ENCODE measurements around the gene GSTM2.

GSTM2 gene

DNA sequence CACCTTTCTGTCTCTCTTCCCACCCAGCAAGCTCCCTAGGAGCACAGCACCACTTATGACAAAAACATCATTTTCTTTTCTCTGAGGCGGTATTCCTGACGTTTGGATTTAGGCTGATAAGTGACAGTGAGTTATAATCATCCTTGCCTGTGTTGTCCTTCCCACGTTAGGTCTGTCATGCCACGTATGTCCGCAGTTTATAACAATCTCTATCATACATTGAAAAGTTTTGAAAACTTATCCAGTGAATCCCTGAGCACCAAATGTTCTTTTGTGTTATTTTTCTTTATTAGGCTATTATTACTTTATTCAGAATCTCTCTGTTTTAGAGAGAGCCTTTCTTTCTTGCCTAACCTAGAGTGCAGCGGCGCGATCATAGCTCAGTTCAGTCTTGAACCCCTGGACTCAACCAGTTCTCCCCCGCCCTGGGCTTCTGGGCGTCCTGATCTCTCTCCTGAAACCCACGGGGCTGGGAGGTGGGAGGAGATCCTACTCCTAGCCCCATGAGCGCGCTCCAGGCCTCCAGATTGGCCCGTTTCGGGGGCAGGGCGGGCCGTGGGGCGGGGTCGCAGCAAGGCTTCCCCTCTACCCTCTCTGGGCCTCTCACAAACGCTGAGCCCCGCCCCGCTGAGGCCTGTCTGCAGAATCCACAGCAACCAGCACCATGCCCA, at the start of gene GSTM2:
TSS of gene GSTM2 (plus strand) at position 606 of the 671 bp plus-strand sequence. CDS start at position 665, 59 bp downstream.
- peak; percentile 58 for DNase-seq

- DNase-seq: no peak
Measured at GRCh38 chr1:109618661-109619575, 48.9 kb upstream of the GSTM2 start.

- peak; percentile 70 for DNase-seq
Measured at GRCh38 chr1:109619576-109620400, 48.1 kb upstream of the GSTM2 start, which contains the start of the genes AMPD2 and GNAT2. Gene AMPD2, plus strand, starts transcription at chr1:109619837. Its CDS starts 1,339 bp downstream, at chr1:109621176. Gene GNAT2, minus strand, starts transcription at chr1:109619616. Its CDS starts 6,746 bp downstream, at chr1:109612870.

GRCh38 chr1:109620401-109620791, 47.5 kb upstream of the GSTM2 start:
- DNase-seq: no peak

GRCh38 chr1:109620841-109621286, 47.0 kb upstream of the GSTM2 start:
- peak; percentile 95 for DNase-seq

GRCh38 chr1:109621379-109622136, 46.3 kb upstream of the GSTM2 start:
- no peak for DNase-seq

DNA sequence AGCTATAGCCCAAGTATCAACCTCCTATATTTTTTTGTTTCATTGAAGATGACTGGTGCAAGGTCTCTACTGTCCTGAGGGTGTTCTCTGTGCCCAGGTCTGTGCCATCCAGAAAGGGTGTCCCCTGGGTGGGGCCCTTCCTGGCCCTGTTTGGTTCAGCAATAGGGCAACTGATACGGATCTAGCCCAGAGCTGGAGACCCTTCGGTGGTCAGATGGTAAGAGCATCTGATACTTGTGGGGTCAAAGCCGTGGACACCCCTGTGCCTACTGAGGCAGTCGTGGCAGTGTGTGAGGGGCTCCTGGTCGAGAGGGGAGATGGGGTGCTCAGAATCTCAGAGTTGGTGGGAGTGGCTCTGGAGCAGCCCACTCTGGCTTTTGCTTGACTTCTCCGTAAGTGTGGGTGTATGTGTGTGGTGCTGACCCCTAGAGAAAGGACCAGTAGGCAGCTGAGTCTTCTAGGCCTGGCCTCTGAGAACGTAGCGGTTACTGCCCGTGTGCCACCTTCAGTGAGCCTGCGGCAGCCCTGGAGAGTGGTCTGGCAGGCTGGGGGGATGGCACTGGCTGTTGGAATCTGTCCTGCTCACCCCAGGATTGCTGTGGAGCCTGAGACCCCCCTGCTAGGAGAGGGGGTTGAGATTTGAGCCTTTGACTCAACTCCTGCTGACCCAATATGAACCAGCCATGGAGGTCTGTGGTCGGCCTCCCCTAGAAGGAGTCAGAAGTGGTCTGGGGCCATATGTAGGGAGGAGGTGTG, 45.5 kb upstream of the GSTM2 start:
- DNase-seq: no peak

- no peak for DNase-seq
Measured at GRCh38 chr1:109622895-109623294, 45.0 kb upstream of the GSTM2 start.

GRCh38 chr1:109623601-109624161, 44.2 kb upstream of the GSTM2 start:
- no peak for DNase-seq

DNA sequence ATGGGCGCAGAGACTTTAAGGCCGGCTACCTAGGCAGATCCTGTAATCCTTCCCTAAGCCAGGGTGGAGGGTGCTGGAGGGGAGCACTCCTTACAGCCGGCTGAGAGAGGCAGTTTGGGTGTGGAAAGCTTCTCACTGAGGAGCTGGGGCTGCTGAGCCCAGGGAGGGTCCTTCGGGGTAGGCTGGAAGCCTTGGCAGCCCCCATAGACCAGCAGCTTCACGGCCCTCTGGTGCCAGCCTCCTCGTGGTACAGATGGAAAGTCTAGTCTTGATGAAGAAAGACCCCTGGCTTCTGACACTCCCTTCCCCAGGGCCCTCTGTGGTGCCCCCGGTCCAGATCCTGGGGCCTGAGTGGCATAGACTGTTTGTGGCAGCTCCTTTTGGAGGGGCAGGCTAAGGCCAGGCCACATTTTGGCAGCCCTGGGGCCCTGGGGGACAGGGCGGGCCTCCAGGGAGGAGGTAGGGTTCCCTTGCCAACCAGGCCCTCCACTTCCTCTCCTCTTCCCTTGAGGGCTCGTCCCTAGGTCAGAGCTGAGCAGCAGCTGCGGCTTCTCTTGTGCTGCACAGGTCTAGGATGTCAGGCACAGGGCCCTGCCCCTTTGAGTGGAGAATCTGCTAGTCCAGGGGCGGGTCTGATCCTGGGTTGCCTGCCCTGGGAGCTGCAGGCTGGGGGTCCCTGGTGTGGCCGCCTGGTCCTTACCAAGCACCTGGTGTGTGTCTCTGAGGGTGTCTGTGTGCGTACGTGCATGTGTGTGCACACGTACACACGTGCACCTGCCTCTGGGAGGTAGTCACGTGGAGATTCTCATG, 43.5 kb upstream of the GSTM2 start:
- no peak for DNase-seq

DNA sequence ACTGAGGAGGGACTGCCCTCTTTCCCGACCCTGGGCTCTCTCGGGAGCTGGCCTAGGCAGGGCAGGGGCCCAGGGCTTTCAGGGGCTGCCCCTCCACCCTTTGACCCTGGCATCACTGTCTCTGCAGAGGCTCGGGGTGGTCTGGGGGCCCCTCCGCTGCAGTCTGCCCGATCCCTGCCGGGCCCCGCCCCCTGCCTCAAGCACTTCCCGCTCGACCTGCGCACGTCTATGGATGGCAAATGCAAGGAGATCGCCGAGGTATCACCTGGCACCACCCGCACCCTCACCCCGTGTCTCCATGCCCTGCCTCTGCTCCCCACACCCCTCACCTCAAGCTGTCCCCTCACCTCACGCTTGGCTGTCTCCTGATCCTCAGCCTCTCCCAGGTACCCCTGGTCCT, 42.7 kb upstream of the GSTM2 start:
- no peak for DNase-seq

GRCh38 chr1:109625601-109626560, 42.0 kb upstream of the GSTM2 start:
- DNase-seq: no peak

- no peak for DNase-seq
Measured at GRCh38 chr1:109626682-109627408, 41.0 kb upstream of the GSTM2 start.

DNA sequence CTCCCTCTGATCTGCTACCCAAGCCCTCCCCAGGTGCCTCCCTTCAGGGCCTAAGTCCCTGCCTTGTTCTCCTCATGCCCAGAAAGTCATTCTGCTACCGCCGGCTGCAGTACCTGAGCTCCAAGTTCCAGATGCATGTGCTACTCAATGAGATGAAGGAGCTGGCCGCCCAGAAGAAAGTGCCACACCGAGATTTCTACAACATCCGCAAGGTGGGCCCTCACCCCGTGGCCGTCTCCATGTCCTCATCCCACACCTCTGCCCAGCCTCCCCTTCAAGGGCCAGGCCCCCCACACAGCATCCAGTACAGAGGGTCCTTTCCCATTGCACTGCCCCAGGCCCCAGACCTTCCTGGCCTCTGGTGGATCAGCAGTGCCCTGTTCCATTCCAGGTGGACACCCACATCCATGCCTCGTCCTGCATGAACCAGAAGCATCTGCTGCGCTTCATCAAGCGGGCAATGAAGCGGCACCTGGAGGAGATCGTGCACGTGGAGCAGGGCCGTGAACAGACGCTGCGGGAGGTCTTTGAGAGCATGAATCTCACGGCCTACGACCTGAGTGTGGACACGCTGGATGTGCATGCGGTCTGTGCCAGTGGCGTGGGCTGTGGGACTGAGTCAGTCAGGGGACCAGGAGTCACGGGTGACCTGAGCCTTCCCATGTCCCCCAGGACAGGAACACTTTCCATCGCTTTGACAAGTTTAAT, 40.0 kb upstream of the GSTM2 start:
- no peak for DNase-seq

DNA sequence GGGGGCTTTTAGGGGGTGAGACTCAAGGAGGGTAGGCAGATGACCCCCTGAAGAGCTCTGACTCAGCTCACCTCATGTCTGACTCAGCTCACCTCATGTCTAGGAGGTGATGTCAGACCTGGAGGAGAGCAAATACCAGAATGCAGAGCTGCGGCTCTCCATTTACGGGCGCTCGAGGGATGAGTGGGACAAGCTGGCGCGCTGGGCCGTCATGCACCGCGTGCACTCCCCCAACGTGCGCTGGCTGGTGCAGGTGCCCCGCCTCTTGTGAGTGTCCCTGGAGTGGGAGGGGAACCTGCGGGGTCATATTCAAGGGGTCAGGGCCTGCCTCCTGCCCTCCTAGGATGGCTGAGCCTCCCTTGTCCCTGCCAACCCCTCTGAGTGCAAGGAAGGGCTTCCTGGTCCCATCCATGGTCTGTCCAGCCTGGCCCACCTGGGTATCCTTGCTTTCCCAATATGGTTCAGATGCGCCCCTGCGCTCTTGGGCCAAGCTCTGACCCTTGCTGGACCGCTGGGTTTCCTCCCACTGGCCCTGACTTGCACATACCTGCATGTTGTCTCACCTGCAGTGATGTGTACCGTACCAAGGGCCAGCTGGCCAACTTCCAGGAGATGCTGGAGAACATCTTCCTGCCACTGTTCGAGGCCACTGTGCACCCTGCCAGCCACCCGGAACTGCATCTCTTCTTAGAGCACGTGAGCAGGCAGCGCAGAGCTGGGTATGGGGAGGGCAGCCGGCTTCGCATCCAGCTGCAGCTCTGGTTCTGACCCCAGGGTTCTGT, 39.1 kb upstream of the GSTM2 start:
- no peak for DNase-seq

GRCh38 chr1:109629372-109630030, 38.4 kb upstream of the GSTM2 start:
- DNase-seq: no peak
